ENCODE measurements around the gene REEP1.

Gene REEP1

DNA sequence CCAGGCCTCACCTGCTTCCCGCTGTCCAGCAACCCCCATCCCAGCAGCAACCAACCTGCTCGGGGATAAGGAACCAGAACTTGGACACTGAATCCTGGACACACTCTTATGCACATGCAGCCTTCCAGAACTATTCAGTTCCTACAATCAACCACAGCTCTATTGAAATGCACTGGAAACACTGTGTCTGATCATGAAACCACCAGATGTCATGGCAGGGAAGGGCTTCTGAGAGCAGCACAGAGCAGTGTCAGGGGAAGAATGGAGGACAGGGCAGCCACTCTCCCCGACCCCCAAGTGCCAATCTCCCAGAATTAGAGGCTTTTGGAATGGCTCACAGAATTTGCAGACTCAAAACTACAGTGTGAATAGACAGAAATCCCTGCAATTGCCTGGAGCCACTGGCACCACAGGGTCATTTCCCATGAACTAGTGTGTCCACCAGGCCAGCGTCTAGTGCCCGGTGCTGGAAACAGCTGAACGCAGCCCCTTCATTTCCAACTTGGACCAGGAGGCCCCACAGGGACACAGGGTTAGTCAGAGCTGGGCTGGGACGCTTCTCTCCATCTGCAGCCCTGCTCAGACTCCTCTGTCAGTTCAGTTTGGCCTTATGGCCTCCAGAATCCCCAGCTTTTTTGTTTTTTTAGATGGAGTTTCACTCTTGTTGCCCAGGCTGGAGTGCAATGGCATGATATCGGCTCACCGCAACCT, 112.6 kb downstream of the REEP1 start:
- no peak overlapping the region for H3K4ac ChIP-seq (ENCODE audit: low read length)
- no peak overlapping the region for H3K4me3 ChIP-seq (ENCODE audit: low read length in 2 of 2)
- no peaks in the 10 kb centered on the region for H3K36me3 ChIP-seq (replicated peaks in 1 of 2; ENCODE audit: control insufficient read depth in 2 of 2, insufficient read depth in 2 of 2, low read length in 2 of 2)
- H2AK5ac ChIP-seq (ENCODE audit: low read depth, low read length): no peak overlapping the region
- no peak overlapping the region for H2BK5ac ChIP-seq (ENCODE audit: low read length)
- H3K9me3 ChIP-seq (replicated peaks in 1 of 2; ENCODE audit: control insufficient read depth in 2 of 2, insufficient read depth in 1 of 2, low read depth in 1 of 2, low read length in 2 of 2): no peaks in the 10 kb centered on the region
- H3K4me1 ChIP-seq (ENCODE audit: control insufficient read depth in 2 of 2, insufficient read depth in 1 of 2, low read depth in 1 of 2, low read length in 2 of 2): peaks cover 18 to 25% of the 10 kb centered on the region in 2 donors
- no peak overlapping the region for H3K14ac ChIP-seq (ENCODE audit: low read length)
- no peaks in the 10 kb centered on the region for H3K79me1 ChIP-seq (ENCODE audit: low read depth, low read length)
- H3K27me3 ChIP-seq (ENCODE audit: control insufficient read depth in 3 of 3, insufficient read depth in 3 of 3, low read depth in 1 of 3, low read length in 3 of 3): no peaks in the 10 kb centered on the region
- no CpG with 5 or more reads among the region's 9 CpGs for WGBS, 2 donors (ENCODE audit: extremely low coverage in 2 of 2, insufficient read length in 2 of 2, insufficient replicate concordance in 1 of 2)
- no peak overlapping the region for H4K8ac ChIP-seq (ENCODE audit: low read depth, low read length)
- H4K91ac ChIP-seq (ENCODE audit: low read depth, low read length, poor library complexity): no peak overlapping the region
- DNase-seq (ENCODE audit: low spot score): no peak
- no peak overlapping the region for H2BK12ac ChIP-seq (ENCODE audit: low read length)
- H3K18ac ChIP-seq (ENCODE audit: low read length): no peak overlapping the region
- H3K9ac ChIP-seq (ENCODE audit: low read depth, low read length, poor library complexity): no peak overlapping the region
- H2BK15ac ChIP-seq (ENCODE audit: low read length): no peak overlapping the region
- no peak overlapping the region for H3K27ac ChIP-seq (replicated peaks; ENCODE audit: low read length)
- H2AFZ ChIP-seq (ENCODE audit: low read length): peak overlapping the region; percentile 68
- no peak overlapping the region for H3K4me2 ChIP-seq (ENCODE audit: insufficient read depth, low read length, poor library complexity, severe bottlenecking)
- no peak overlapping the region for H3K23ac ChIP-seq (ENCODE audit: low read depth, low read length, poor library complexity)
- H2BK120ac ChIP-seq (ENCODE audit: low read depth, low read length): no peak overlapping the region

DNA sequence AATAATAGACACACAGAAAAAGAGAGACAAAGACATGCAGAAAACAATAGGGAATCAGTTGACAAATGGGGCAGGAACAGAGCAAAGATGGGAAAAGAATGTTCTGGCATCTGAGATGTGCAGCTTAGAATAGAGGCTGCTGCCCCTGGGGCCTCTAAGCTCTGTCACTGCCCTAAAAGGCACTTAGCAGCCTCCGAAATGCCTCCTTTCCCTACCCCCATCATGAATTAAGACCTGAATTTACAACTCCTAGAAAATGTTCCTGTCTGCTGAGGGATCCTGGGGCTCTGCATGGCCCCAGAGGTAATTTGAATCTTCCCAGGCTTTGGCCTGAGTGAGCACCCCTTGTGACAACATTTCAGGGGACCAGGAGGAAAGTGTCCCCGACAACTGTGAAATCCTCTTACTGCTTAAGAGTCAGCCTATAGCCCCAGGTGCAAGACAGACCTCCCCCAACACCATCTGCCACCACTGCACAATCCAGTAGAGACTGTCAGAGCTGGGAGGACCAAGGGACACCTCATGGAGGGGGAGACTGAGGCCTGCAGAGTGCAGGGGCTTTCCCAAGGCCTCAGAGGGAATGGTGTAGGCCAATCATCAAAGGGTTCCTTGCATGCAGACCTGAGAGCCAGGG, 113.4 kb downstream of the REEP1 start:
- Histone ChIP-seq H2AK5ac (ENCODE audit: low read depth, low read length) (no peak overlapping the region), H3K9me3 (replicated peaks in 1 of 2; ENCODE audit: control insufficient read depth in 2 of 2, insufficient read depth in 1 of 2, low read depth in 1 of 2, low read length in 2 of 2) (no peaks in the 10 kb centered on the region), H2BK12ac (ENCODE audit: low read length) (no peak overlapping the region), H2BK5ac (ENCODE audit: low read length) (no peak overlapping the region), H3K18ac (ENCODE audit: low read length) (no peak overlapping the region), H3K27ac (replicated peaks; ENCODE audit: low read length) (no peak overlapping the region), H2AFZ (ENCODE audit: low read length) (peak overlapping the region; percentile 56), H3K27me3 (ENCODE audit: control insufficient read depth in 3 of 3, insufficient read depth in 3 of 3, low read depth in 1 of 3, low read length in 3 of 3) (no peaks in the 10 kb centered on the region), H4K91ac (ENCODE audit: low read depth, low read length, poor library complexity) (no peak overlapping the region), H3K4ac (ENCODE audit: low read length) (no peak overlapping the region), H3K23ac (ENCODE audit: low read depth, low read length, poor library complexity) (no peak overlapping the region), H3K9ac (ENCODE audit: low read depth, low read length, poor library complexity) (no peak overlapping the region), H3K4me3 (ENCODE audit: low read length in 2 of 2) (no peak overlapping the region), H3K79me1 (ENCODE audit: low read depth, low read length) (no peaks in the 10 kb centered on the region), H3K14ac (ENCODE audit: low read length) (no peak overlapping the region), H3K36me3 (replicated peaks in 1 of 2; ENCODE audit: control insufficient read depth in 2 of 2, insufficient read depth in 2 of 2, low read length in 2 of 2) (no peaks in the 10 kb centered on the region), H2BK120ac (ENCODE audit: low read depth, low read length) (no peak overlapping the region), H3K4me2 (ENCODE audit: insufficient read depth, low read length, poor library complexity, severe bottlenecking) (no peak overlapping the region), H3K4me1 (ENCODE audit: control insufficient read depth in 2 of 2, insufficient read depth in 1 of 2, low read depth in 1 of 2, low read length in 2 of 2) (peaks cover 16 to 25% of the 10 kb centered on the region in 2 donors), H2BK15ac (ENCODE audit: low read length) (no peak overlapping the region), H4K8ac (ENCODE audit: low read depth, low read length) (no peak overlapping the region)
- no CpG with 5 or more reads among the region's 2 CpGs for WGBS, 2 donors (ENCODE audit: extremely low coverage in 2 of 2, insufficient read length in 2 of 2, insufficient replicate concordance in 1 of 2)
- no peak for DNase-seq (ENCODE audit: low spot score)

DNA sequence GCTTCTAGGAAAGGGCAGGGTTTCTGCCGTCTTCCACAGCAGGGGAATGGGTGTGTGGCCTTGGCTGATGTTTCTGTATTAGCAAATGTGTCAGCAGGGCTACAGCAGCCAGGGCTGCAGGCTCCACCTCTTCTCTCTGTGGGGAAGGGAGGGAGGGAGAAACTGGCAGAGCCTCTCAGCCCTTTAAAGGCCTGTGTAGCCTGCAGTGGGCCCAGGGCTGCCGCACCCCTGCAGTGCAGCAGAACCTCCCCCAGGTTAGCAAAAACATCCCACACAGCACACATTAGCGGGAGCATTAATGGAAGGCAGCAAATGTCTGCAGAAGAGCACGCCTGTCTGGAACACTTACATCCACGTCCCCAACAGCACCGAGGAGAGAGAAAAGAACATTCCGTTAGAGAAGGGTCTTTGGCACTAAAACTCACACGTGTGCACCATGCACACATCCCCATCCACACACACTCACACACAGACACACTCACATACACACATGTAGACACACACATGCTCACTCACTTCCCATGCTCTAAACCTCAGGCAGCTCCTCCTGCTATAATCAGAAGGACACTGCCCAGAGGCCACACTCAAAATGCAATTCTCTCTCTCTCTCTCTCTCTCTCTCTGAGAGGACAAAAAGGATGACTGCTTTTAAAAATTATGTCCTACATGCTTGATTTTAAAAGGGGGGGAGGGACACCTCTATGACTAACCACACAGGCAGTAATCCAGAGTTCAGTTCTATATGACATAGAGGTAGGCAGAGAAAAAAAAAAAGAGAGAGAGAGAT, 114.1 kb downstream of the REEP1 start:
- Histone ChIP-seq H2AK5ac (ENCODE audit: low read depth, low read length) (no peak overlapping the region), H2BK5ac (ENCODE audit: low read length) (peak overlapping the region; percentile 32), H3K18ac (ENCODE audit: low read length) (peak overlapping the region; percentile 67), H3K4me3 (ENCODE audit: low read length in 2 of 2) (no peak overlapping the region), H3K79me1 (ENCODE audit: low read depth, low read length) (no peaks in the 10 kb centered on the region), H3K23ac (ENCODE audit: low read depth, low read length, poor library complexity) (peak overlapping the region; percentile 1), H4K91ac (ENCODE audit: low read depth, low read length, poor library complexity) (no peak overlapping the region), H3K9ac (ENCODE audit: low read depth, low read length, poor library complexity) (no peak overlapping the region), H3K4ac (ENCODE audit: low read length) (no peak overlapping the region), H3K4me1 (ENCODE audit: control insufficient read depth in 2 of 2, insufficient read depth in 1 of 2, low read depth in 1 of 2, low read length in 2 of 2) (peaks cover 16 to 25% of the 10 kb centered on the region in 2 donors), H2BK12ac (ENCODE audit: low read length) (no peak overlapping the region), H2BK15ac (ENCODE audit: low read length) (no peak overlapping the region), H2AFZ (ENCODE audit: low read length) (peak overlapping the region; percentile 56), H2BK120ac (ENCODE audit: low read depth, low read length) (no peak overlapping the region), H3K27me3 (ENCODE audit: control insufficient read depth in 3 of 3, insufficient read depth in 3 of 3, low read depth in 1 of 3, low read length in 3 of 3) (no peaks in the 10 kb centered on the region), H3K4me2 (ENCODE audit: insufficient read depth, low read length, poor library complexity, severe bottlenecking) (no peak overlapping the region), H3K36me3 (replicated peaks in 1 of 2; ENCODE audit: control insufficient read depth in 2 of 2, insufficient read depth in 2 of 2, low read length in 2 of 2) (no peaks in the 10 kb centered on the region), H3K27ac (replicated peaks; ENCODE audit: low read length) (no peak overlapping the region), H3K14ac (ENCODE audit: low read length) (no peak overlapping the region), H4K8ac (ENCODE audit: low read depth, low read length) (no peak overlapping the region), H3K9me3 (replicated peaks in 1 of 2; ENCODE audit: control insufficient read depth in 2 of 2, insufficient read depth in 1 of 2, low read depth in 1 of 2, low read length in 2 of 2) (no peaks in the 10 kb centered on the region)
- DNase-seq (ENCODE audit: low spot score): no peak
- WGBS, 2 donors (ENCODE audit: extremely low coverage in 2 of 2, insufficient read length in 2 of 2, insufficient replicate concordance in 1 of 2): no CpG with 5 or more reads among the region's 8 CpGs
